ENCODE results near the gene QSOX2.

The QSOX2 gene

DNA sequence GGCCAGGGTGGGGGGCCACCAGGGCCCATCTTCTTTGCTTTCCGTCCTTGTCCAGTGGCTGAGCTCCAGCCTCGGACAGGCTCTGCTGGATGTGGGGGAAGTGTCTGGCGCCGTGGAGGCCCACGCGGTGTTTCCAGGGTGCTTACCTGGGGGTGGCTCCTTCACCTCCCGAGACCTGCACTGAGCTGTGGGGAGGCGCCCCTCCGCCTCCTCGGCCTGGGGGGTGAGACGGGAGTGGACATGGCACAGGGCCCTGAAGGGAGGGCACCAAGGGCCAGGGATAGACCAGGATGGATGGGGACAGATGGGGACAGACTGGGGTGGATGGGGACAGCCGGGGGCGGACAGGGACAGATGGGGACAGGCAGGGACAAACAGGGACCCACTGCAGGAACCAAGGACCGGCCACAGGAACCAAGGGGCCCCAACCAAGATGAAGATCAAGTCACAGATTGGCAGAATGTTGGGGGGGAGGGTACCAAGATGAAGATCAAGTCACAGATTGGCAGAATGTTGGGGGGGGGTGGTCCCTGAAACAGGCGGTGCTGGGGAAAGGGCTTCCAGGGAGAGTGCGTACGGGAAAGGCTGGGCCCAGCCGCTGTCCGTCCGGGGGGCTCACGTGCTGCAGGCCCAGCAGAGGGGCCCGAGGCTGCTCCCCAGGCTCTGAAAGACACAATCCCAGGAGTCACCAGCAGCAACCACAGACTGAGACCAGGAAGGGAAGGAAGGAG is 13.3 kb upstream of the QSOX2 start:
- TF ChIP-seq, protein P1, sequence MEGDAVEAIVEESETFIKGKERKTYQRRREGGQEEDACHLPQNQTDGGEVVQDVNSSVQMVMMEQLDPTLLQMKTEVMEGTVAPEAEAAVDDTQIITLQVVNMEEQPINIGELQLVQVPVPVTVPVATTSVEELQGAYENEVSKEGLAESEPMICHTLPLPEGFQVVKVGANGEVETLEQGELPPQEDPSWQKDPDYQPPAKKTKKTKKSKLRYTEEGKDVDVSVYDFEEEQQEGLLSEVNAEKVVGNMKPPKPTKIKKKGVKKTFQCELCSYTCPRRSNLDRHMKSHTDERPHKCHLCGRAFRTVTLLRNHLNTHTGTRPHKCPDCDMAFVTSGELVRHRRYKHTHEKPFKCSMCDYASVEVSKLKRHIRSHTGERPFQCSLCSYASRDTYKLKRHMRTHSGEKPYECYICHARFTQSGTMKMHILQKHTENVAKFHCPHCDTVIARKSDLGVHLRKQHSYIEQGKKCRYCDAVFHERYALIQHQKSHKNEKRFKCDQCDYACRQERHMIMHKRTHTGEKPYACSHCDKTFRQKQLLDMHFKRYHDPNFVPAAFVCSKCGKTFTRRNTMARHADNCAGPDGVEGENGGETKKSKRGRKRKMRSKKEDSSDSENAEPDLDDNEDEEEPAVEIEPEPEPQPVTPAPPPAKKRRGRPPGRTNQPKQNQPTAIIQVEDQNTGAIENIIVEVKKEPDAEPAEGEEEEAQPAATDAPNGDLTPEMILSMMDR (IDR thresholded peaks at IDR 0.05; ENCODE audit: borderline replicate concordance, insufficient read depth, low read depth, low read length): no peak

DNA sequence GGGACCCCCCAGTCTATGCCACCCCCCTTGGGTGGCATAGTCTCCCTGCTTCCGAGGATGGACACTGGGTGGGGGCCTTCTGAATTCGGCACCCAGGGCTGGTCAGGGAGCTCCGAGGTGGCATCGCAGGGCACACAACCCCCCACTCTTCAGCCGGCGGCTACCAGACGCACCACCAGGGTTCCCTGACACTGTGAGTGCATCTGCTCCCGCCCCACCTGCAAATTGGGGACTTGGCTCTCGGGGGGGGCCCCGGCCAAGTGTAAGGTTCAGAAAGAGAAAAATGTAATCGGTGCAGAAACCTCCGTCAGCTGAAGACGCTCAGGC is 12.7 kb upstream of the QSOX2 start:
- TF ChIP-seq, protein P1 (IDR thresholded peaks at IDR 0.05; ENCODE audit: borderline replicate concordance, insufficient read depth, low read depth, low read length): no peak
- no peak overlapping the region for H3K4me3 ChIP-seq (ENCODE audit: low read depth, low read length)

More for the DNA sequence above, 13.3 kb upstream of the QSOX2 start:
- no peak overlapping the region for H3K4me3 ChIP-seq (ENCODE audit: low read depth, low read length)

DNA sequence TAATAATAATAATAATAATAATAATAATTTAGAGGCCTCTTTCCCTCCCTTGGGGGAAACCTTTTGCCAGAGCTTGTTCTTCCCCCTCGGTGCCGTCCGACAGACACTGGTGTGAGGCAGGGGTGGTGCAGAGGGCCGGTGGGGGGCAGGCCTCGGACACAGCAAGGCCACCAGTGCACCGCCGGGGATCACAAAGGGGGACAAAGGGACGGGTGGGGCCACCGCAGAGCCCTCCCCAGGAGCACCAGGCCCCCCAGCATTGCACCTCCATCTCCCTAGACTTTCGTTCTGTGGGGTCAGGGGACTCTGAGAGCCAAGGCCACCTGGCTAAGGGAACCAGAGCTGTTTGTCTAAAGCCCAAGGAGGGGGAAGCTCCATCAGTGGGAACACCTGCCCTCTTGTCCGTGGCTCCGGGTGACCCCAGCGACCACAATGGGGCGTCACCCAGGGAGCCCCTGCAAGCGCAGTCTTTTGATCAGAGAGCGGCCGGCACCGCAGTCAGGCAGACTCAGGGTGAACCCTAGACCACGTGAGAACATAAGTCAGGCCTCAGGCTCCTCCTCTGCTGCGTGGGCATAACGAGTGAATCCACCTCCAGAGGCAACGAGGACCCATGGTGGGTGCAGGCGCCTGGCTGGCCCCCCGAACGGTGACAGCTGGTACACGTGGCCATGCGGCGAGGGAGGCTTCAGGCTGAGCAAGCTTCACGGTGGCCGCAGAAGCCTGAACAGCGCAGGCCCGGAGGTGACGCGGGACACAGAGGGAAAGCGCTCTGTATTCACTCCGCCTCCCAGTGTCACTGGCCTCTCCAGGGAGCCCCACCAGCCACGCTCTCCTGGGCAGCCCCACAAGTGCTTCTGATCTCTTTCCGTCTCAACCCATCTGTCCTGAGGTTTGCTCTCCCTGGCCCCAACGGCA is 12.0 kb upstream of the QSOX2 start:
- H3K4me3 ChIP-seq (ENCODE audit: low read depth, low read length): no peak overlapping the region
- TF ChIP-seq, protein P1 (IDR thresholded peaks at IDR 0.05; ENCODE audit: borderline replicate concordance, insufficient read depth, low read depth, low read length): no peak

DNA sequence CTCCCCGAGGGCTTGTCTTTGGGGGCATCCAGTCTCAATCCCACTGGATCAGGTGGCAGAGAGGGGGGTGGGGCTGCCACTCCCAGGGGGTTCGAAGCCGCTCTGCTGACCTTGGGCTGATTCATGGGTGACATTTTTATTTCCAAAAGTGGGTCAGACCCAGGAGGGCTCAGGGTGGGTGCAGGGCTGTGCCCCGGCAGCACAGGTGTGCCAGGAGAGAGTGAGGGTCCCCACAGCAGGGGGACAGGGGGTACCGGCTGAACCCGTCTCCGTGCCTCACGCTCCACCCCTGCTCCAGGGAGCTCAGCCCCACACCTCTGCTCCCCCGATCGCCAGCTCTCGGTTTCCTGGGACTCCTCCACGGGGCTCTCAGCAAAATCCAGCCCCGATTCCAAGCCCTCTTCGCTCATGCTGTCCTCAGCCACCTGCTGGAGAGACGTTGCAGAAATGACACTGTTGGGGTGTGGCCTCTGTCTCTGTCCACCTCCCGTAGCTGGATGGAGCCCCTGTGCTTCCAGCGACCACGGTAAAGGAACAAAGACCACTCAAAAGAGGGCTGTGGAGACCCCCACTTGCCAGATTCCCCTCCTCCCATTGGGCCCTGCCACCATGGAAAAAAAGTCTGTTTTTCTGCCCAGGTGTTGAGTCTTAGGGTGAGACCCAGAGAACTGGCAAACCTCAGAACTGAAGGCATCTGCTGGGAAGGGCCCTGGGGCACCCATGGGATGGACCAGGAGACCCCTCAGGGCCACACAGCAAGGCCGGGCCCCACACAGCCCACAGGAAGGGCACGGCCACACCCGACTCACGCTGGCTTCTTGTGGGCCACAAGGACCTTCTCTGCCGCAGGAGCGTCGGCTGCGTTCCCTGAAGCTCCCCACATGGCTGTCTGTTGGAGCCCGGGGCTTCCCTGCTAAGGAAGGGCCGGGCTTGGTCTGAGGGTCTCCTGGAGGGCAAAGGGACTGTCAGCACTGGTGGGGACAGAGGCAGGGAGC is 10.6 kb upstream of the QSOX2 start:
- H3K4me3 ChIP-seq (ENCODE audit: low read depth, low read length): no peak overlapping the region
- TF ChIP-seq, protein P1 (IDR thresholded peaks at IDR 0.05; ENCODE audit: borderline replicate concordance, insufficient read depth, low read depth, low read length): no peak

DNA sequence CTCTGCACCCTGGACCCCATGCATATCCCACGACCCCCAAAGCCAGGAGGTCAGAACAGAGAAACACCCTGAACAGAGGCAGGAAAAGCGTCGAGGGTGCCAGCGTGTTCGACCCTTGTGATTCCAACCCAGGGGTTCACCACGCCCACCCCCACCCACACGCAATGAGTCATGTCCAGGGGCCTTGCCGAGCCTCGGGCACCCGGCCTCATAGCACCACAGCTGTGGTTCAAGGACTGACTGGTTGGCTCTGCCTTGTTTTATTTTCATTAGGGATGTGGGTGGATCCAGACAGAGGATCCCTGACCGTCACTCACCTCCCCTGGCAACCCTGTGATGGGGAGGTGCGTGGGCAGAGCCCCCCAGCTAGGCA is 9.5 kb upstream of the QSOX2 start:
- TF ChIP-seq, protein P1 (IDR thresholded peaks at IDR 0.05; ENCODE audit: borderline replicate concordance, insufficient read depth, low read depth, low read length): no peak
- H3K4me3 ChIP-seq (ENCODE audit: low read depth, low read length): no peak overlapping the region

DNA sequence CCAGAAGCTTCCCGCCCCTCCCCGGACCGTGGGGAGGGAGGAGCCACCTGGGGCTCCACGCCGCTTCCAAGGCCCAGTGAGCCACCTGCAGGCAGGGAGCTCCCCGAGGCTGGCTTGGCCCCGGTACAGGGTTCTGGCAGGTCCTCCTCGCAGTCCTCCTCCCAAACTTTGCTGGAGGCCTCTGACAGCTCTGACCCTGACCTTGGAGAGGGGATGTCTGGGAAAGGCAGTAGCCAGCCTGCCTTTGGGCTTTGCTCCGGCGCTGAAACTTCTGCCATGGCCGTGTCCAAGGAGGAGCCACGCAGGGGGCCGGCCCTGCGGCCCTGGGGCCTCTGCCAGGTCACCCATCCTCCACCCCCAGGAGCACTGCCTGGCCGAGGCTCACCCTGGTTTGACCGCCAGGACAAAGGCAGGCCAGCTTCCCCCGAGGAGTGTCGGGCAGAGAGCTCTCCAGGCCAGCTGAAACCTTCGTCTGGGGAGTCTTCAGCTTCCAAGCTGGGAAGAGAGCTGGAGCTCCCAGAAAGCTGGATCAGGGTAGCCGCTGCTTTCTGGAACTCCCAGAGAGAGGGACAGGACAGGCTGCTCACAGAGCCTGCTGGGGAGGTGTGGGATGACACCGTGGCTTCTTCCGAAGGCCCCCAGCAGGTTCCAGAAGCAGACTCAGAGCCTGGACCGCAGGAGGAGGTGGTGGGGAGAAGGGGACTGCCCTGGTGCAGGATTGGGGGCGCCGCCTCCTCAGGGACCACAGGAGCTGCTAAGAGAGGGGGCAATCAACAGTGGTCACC is 9.0 kb upstream of the QSOX2 start:
- TF ChIP-seq, protein P1 (IDR thresholded peaks at IDR 0.05; ENCODE audit: borderline replicate concordance, insufficient read depth, low read depth, low read length): no peak

More for the DNA sequence above, 9.0 kb upstream of the QSOX2 start:
- no peak overlapping the region for H3K4me3 ChIP-seq (ENCODE audit: low read depth, low read length)

All from GM12875 (cell line).